GM19023 (cell line): Measurements from ENCODE around the gene AKTIP.

Source experiments
- ATAC-seq: cut with Tn5 transposase; IDR thresholded peaks from one replicate; pipeline ENCODE4 v1.9.1; 2021; ENCODE audit warnings: mild to moderate bottlenecking, moderate library complexity; ENCODE audit not compliant: unreplicated experiment

The AKTIP gene

GRCh38 chr16:53484542-53484941, 18.5 kb downstream of the AKTIP start:
- no peak for ATAC-seq

GRCh38 chr16:53482123-53482522, 20.9 kb downstream of the AKTIP start:
- ATAC-seq = no peak

DNA sequence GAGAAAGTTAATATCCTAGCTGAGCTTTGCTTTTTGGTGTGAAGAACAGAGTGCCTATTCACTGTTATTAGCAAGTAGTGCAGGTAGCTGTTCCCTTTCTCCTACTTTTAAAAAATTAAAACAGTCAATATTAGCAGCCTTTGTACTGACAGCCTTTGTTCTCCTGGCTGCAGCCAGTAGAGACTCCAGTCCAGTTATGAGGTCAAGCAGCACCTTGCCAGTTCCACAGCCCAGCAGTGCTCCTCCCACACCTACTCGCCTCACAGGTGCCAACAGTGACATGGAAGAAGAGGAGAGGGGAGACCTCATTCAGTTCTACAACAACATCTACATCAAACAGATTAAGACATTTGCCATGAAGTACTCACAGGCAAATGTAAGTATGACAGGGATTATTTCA, 22.6 kb downstream of the AKTIP start:
- no peak for ATAC-seq

GRCh38 chr16:53478965-53479364, 24.0 kb downstream of the AKTIP start:
- ATAC-seq = no peak

GRCh38 chr16:53476867-53477266, 26.1 kb downstream of the AKTIP start:
- no peak for ATAC-seq

- ATAC-seq = no peak
Measured at GRCh38 chr16:53465606-53466280, 37.3 kb downstream of the AKTIP start.

- no peak for ATAC-seq
Measured at GRCh38 chr16:53458635-53459034, 44.4 kb downstream of the AKTIP start.

DNA sequence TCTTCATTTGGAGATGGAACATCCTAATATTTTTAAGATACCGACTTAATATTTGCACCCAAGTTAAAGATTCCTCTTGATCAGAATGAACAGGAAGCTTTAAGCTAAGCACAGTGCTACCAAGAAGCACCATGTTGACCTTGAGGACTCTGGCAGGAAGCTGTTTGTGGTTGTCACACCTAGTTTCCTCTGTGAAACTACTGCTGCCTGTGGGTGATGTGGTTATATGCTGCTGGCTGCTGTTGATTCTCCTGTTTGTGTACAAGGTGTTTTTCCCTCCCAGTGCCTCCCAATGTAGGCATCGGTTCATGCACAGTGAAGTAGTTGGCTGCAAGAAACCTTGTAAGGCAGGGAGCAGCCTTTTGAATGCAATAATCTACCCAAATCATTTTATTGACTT, 45.3 kb downstream of the AKTIP start:
- peak; percentile 100 for ATAC-seq

DNA sequence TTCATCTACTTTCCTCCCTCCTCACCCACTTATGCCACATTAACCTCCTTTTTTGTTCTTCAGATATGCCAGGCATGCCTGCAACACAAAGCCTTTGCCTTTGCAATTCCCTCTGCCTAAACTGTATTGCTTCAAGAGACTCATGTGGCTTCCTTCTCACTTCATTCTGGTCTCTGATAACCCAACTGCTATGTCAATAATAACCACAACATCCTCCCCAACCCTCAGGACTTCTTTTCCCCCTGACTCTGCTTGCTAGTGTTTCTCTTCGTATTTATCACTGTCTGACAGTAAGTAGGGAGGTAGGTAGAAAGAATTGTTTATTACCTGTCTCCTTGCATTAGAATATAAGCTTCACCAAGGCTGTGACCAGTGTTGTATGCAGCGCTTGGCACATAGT, 46.4 kb downstream of the AKTIP start:
- ATAC-seq = no peak

- ATAC-seq = no peak
Measured at GRCh38 chr16:53453928-53454327, 49.1 kb downstream of the AKTIP start.

- no peak for ATAC-seq
Measured at GRCh38 chr16:53449816-53450517, 53.0 kb downstream of the AKTIP start.

DNA sequence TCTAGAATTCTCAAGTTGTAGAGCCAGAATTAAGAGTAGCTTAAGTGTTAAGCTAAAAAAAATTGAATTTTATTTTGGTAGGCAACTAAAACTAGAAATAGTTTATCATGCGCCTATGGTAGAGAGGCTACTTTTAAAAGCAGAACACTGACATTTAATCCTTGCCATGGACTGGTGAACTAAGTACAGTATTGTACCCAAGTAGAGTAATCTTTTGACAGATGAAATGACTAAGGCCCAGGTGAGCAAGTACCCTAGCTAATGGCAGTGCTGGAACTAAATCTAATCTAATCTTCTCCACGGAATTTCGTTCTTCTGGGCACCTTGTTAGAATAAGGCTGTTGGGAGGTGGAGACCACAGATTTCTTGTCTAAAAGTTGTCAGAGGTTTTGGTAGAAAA, 56.9 kb downstream of the AKTIP start:
- ATAC-seq = no peak

DNA sequence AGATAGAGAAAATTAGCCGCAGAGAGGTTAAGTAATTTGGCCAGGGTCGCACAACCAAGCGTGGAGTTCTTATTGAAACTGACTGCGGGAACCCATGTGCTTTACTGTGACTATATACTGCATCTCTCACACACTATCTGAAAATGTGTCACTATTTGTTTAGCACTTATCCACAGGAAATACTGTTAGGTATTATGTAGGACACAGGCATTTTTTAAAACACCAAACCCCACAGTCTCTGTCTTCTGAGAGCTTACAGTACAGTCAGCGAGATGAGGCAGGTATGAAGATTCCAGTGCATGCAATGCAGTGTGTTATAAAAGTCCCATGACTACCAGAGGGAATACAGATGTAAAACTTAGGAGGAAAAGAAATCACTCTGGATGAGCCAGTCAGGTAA, 57.5 kb downstream of the AKTIP start:
- ATAC-seq = no peak
